ENCODE measurements around the gene TNFRSF19.

- no peak for TF ChIP-seq POLR2AphosphoS5 (IDR thresholded peaks at IDR 0.05; ENCODE audit: low read depth)
- no peak for TF ChIP-seq CTCF (IDR thresholded peaks at IDR 0.05; ENCODE audit: insufficient read depth, low read length)
These were observed 20.5 kb upstream of the TNFRSF19 start for GRCh38 chr13:23549724-23550123.
